Activated naive CD4-positive, alpha-beta T cell treated with anti-CD3 and anti-CD28 coated beads, Interleukin-2, amount 50 U/mL, for 24 hours (primary cell): ENCODE measurements around the gene NPAS2.

ENCODE experiments used
- H3K27ac Mint-ChIP-seq: one replicate; pipeline ENCODE4 v1.8.0; 2021; ENCODE audit warnings: mild to moderate bottlenecking, mixed read lengths
- H3K27me3 Mint-ChIP-seq: one replicate; pipeline ENCODE4 v1.8.0; 2021; ENCODE audit warnings: mixed read lengths
- H3K36me3 Mint-ChIP-seq: one replicate; pipeline ENCODE4 v1.8.0; 2021; ENCODE audit warnings: mixed read lengths
- H3K4me1 Mint-ChIP-seq: one replicate; pipeline ENCODE4 v1.8.0; 2021; ENCODE audit warnings: mixed read lengths
- H3K4me3 Mint-ChIP-seq: one replicate; pipeline ENCODE4 v1.8.0; 2021; ENCODE audit warnings: mild to moderate bottlenecking, mixed read lengths
- H3K9me3 Mint-ChIP-seq: one replicate; pipeline ENCODE4 v1.8.0; 2021; ENCODE audit warnings: mixed read lengths

Gene NPAS2

GRCh38 chr2:100810603-100811145 lies 9.3 kb upstream of the NPAS2 start:
- Mint-ChIP-seq H3K4me3 (no peak overlapping the region), H3K27me3 (no peaks in the 10 kb centered on the region), H3K9me3 (no peaks in the 10 kb centered on the region), H3K36me3 (no peaks in the 10 kb centered on the region), H3K27ac (no peak overlapping the region), H3K4me1 (peaks cover 38% of the 10 kb centered on the region)

GRCh38 chr2:100812116-100812515 lies 7.8 kb upstream of the NPAS2 start:
- peak overlapping the region; percentile 80 for H3K27ac Mint-ChIP-seq

GRCh38 chr2:100812573-100812972 lies 7.4 kb upstream of the NPAS2 start:
- Mint-ChIP-seq H3K4me3 (no peak overlapping the region), H3K27me3 (no peaks in the 10 kb centered on the region), H3K27ac (peak overlapping the region; percentile 80), H3K9me3 (no peaks in the 10 kb centered on the region), H3K4me1 (peaks cover 41% of the 10 kb centered on the region), H3K36me3 (no peaks in the 10 kb centered on the region)

More at GRCh38 chr2:100812116-100812515, 7.8 kb upstream of the NPAS2 start:
- no peak overlapping the region for H3K4me3 Mint-ChIP-seq
- no peaks in the 10 kb centered on the region for H3K27me3 Mint-ChIP-seq
- peaks cover 41% of the 10 kb centered on the region for H3K4me1 Mint-ChIP-seq
- no peaks in the 10 kb centered on the region for H3K9me3 Mint-ChIP-seq
- H3K36me3 Mint-ChIP-seq: no peaks in the 10 kb centered on the region

GRCh38 chr2:100813527-100813926 lies 6.4 kb upstream of the NPAS2 start:
- Mint-ChIP-seq H3K27me3 (peaks cover 5% of the 10 kb centered on the region), H3K27ac (peak overlapping the region; percentile 56), H3K4me1 (peaks cover 51% of the 10 kb centered on the region), H3K4me3 (peak overlapping the region; percentile 30), H3K9me3 (no peaks in the 10 kb centered on the region), H3K36me3 (no peaks in the 10 kb centered on the region)

- peaks cover 5% of the 10 kb centered on the region for H3K27me3 Mint-ChIP-seq
- no peaks in the 10 kb centered on the region for H3K36me3 Mint-ChIP-seq
- no peak overlapping the region for H3K4me3 Mint-ChIP-seq
- H3K4me1 Mint-ChIP-seq: peaks cover 54% of the 10 kb centered on the region
- H3K27ac Mint-ChIP-seq: peak overlapping the region; percentile 10
- no peaks in the 10 kb centered on the region for H3K9me3 Mint-ChIP-seq
Observed at GRCh38 chr2:100814043-100814442, 5.9 kb upstream of the NPAS2 start.

- Mint-ChIP-seq H3K27ac (peak overlapping the region; percentile 10), H3K27me3 (peaks cover 5% of the 10 kb centered on the region)
Observed at GRCh38 chr2:100814453-100814852, 5.5 kb upstream of the NPAS2 start.

GRCh38 chr2:100817388-100817985 lies 2.5 kb upstream of the NPAS2 start:
- H3K4me3 Mint-ChIP-seq: peak overlapping the region; percentile 27
- no peaks in the 10 kb centered on the region for H3K9me3 Mint-ChIP-seq
- H3K27ac Mint-ChIP-seq: no peak overlapping the region
- peaks cover 55% of the 10 kb centered on the region for H3K4me1 Mint-ChIP-seq
- H3K27me3 Mint-ChIP-seq: peaks cover 10% of the 10 kb centered on the region
- no peaks in the 10 kb centered on the region for H3K36me3 Mint-ChIP-seq

More at GRCh38 chr2:100814453-100814852, 5.5 kb upstream of the NPAS2 start:
- Mint-ChIP-seq H3K36me3 (no peaks in the 10 kb centered on the region), H3K4me3 (no peak overlapping the region), H3K4me1 (peaks cover 56% of the 10 kb centered on the region), H3K9me3 (no peaks in the 10 kb centered on the region)

GRCh38 chr2:100818003-100818605 lies 1.8 kb upstream of the NPAS2 start:
- H3K27me3 Mint-ChIP-seq: peaks cover 13% of the 10 kb centered on the region
- H3K27ac Mint-ChIP-seq: peak overlapping the region; percentile 15
- peaks cover 55% of the 10 kb centered on the region for H3K4me1 Mint-ChIP-seq
- H3K4me3 Mint-ChIP-seq: peak overlapping the region; percentile 79
- H3K36me3 Mint-ChIP-seq: no peaks in the 10 kb centered on the region
- H3K9me3 Mint-ChIP-seq: no peaks in the 10 kb centered on the region

- H3K4me3 Mint-ChIP-seq: peak overlapping the region; percentile 82
- H3K9me3 Mint-ChIP-seq: no peaks in the 10 kb centered on the region
Observed at GRCh38 chr2:100818606-100819369, 1.2 kb upstream of the NPAS2 start.

GRCh38 chr2:100820273-100820522 lies 259 bp downstream of the NPAS2 start:
- H3K4me3 Mint-ChIP-seq: no peak overlapping the region
- H3K27ac Mint-ChIP-seq: no peak overlapping the region
- H3K9me3 Mint-ChIP-seq: no peaks in the 10 kb centered on the region
- peaks cover 18% of the 10 kb centered on the region for H3K27me3 Mint-ChIP-seq
- peaks cover 45% of the 10 kb centered on the region for H3K4me1 Mint-ChIP-seq
- H3K36me3 Mint-ChIP-seq: peaks cover 2% of the 10 kb centered on the region

More at GRCh38 chr2:100818606-100819369, 1.2 kb upstream of the NPAS2 start:
- H3K36me3 Mint-ChIP-seq: no peaks in the 10 kb centered on the region
- peaks cover 55% of the 10 kb centered on the region for H3K4me1 Mint-ChIP-seq
- H3K27ac Mint-ChIP-seq: peak overlapping the region; percentile 15
- H3K27me3 Mint-ChIP-seq: peaks cover 18% of the 10 kb centered on the region

GRCh38 chr2:100820523-100821254 lies 750 bp downstream of the NPAS2 start:
- H3K27ac Mint-ChIP-seq: peak overlapping the region; percentile 51
- H3K4me3 Mint-ChIP-seq: peak overlapping the region; percentile 80
- peaks cover 2% of the 10 kb centered on the region for H3K36me3 Mint-ChIP-seq
- no peaks in the 10 kb centered on the region for H3K9me3 Mint-ChIP-seq
- peaks cover 18% of the 10 kb centered on the region for H3K27me3 Mint-ChIP-seq
- H3K4me1 Mint-ChIP-seq: peaks cover 45% of the 10 kb centered on the region

GRCh38 chr2:100821255-100821910 lies 1.4 kb downstream of the NPAS2 start:
- Mint-ChIP-seq H3K27me3 (peaks cover 18% of the 10 kb centered on the region), H3K9me3 (no peaks in the 10 kb centered on the region), H3K4me3 (peak overlapping the region; percentile 80), H3K36me3 (peaks cover 2% of the 10 kb centered on the region), H3K27ac (peak overlapping the region; percentile 69), H3K4me1 (peaks cover 42% of the 10 kb centered on the region)

- peak overlapping the region; percentile 80 for H3K4me3 Mint-ChIP-seq
- peaks cover 18% of the 10 kb centered on the region for H3K27me3 Mint-ChIP-seq
- peak overlapping the region; percentile 69 for H3K27ac Mint-ChIP-seq
- peaks cover 42% of the 10 kb centered on the region for H3K4me1 Mint-ChIP-seq
- peaks cover 2% of the 10 kb centered on the region for H3K36me3 Mint-ChIP-seq
- H3K9me3 Mint-ChIP-seq: no peaks in the 10 kb centered on the region
Observed at GRCh38 chr2:100821911-100822265, 1.9 kb downstream of the NPAS2 start.

GRCh38 chr2:100822587-100823248 lies 2.8 kb downstream of the NPAS2 start:
- H3K36me3 Mint-ChIP-seq: peaks cover 2% of the 10 kb centered on the region
- no peaks in the 10 kb centered on the region for H3K9me3 Mint-ChIP-seq
- H3K4me1 Mint-ChIP-seq: peaks cover 40% of the 10 kb centered on the region
- H3K27ac Mint-ChIP-seq: no peak overlapping the region
- peaks cover 16% of the 10 kb centered on the region for H3K27me3 Mint-ChIP-seq
- H3K4me3 Mint-ChIP-seq: no peak overlapping the region
